COLO668 (cell line): ENCODE data around the gene MOK.
"Not testable (repeated sequence)": the region's sequence is repeated elsewhere in the genome, so short reads cannot be mapped to it uniquely, and the experiment has no call there.

Experiments
- DNase-seq: peaks from one replicate; lab custom pipeline; 2025; ENCODE audit not compliant: unreplicated experiment; lab: John Stamatoyannopoulos, UW

MOK gene, protein sequence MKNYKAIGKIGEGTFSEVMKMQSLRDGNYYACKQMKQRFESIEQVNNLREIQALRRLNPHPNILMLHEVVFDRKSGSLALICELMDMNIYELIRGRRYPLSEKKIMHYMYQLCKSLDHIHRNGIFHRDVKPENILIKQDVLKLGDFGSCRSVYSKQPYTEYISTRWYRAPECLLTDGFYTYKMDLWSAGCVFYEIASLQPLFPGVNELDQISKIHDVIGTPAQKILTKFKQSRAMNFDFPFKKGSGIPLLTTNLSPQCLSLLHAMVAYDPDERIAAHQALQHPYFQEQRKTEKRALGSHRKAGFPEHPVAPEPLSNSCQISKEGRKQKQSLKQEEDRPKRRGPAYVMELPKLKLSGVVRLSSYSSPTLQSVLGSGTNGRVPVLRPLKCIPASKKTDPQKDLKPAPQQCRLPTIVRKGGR

GRCh38 chr14:102304611-102305506 is at the start of gene MOK:
TSS of gene MOK (minus strand) at chr14:102305164. CDS start at chr14:102304968, 196 bp downstream.
- peak; percentile 98 for DNase-seq

GRCh38 chr14:102353126-102353619 is 48.2 kb upstream of the MOK start:
- no peak for DNase-seq

- DNase-seq, result no peak
Measured at GRCh38 chr14:102352213-102352612, 47.2 kb upstream of the MOK start.

- not testable (repeated sequence) for DNase-seq
Measured at GRCh38 chr14:102351593-102351992, 46.6 kb upstream of the MOK start.

- DNase-seq, result no peak
Measured at GRCh38 chr14:102351023-102351422, 46.1 kb upstream of the MOK start.

DNA sequence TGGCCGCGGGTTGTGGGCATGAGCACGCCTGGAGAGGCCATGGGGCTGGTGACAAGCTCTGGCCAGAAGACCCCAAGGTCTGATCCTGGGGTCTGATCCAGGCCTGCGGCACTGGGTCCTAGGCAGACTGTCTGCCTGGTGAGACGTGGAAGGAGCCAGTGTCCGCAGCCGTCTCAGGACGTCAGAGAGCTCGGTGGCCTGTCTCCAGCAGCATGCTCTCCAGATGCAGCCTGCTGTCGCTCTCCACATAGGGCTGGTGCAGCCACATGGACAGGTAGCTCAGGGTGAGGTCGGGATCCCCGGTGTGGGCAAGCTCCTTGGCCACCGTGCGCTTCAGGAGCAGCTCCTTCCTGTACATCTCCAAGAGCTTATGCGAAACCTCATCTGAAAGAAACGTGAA is 43.4 kb upstream of the MOK start:
- no peak for DNase-seq

- no peak for DNase-seq
Measured at GRCh38 chr14:102346645-102347044, 41.7 kb upstream of the MOK start.

DNA sequence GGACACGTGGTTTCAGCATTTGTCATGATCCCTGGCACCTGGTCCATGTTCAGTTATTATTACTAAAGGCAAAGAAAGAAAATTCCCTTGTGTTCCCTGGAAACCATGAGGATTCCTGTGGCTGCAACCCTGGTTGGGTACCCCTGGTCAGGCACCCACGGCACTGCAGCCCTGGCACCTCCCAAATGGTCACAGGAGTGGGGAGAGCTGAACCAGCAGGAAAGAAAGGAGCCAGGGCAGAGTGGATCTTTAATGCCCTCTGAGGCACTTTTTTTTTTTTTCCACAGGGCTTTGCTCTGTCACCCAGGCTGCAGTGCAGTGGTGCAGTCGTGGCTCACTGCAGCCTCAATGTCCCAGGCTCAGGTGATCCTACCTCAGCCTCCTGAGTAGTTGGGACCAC is 40.3 kb upstream of the MOK start:
- DNase-seq, result no peak

- no peak for DNase-seq
Measured at GRCh38 chr14:102344485-102344884, 39.5 kb upstream of the MOK start.

DNA sequence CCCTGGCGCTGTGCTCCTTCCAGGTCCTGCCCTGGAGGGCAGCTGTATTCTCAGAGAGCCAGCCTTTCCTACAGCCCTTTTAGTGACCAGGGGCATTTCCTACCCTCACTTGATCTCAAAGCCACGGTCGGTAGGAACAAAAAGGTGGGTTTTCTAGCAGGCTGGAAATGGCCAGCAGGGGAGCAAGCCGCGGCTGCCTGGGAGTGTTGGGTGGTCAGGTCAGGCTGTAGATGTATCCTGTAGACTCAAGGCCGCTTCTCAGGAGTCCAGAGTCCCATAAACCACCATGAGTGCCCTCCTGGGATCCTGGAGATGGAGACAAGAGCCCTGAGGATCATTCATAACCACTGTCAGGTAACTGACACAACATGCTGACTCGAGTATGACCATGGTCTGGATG is 39.1 kb upstream of the MOK start:
- DNase-seq, result no peak

GRCh38 chr14:102342238-102342637 is 37.3 kb upstream of the MOK start:
- DNase-seq, result no peak

GRCh38 chr14:102341566-102341965 is 36.6 kb upstream of the MOK start:
- no peak for DNase-seq

GRCh38 chr14:102338724-102339123 is 33.8 kb upstream of the MOK start:
- no peak for DNase-seq

DNA sequence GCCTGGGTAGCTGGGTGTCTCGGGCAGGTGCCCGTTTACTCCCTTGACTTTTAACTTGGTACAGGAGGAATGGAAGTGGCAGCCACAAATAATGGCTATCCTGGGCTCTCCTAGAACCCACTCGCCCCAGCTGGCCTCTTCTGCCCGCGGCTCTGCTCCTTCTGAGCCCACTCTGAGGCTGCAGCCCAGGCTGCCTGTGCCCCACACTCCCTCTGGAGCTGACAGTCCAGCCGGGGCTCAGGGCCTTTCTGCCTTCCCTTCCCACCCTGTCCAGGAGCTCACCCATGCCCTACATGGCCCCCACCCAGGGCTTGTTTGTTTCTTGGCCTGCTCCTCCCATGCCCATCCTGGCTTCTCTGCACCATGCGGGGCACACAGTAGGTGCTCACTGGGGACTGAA is 30.2 kb upstream of the MOK start:
- no peak for DNase-seq

GRCh38 chr14:102333795-102334705 is 29.1 kb upstream of the MOK start:
- DNase-seq, result no peak

DNA sequence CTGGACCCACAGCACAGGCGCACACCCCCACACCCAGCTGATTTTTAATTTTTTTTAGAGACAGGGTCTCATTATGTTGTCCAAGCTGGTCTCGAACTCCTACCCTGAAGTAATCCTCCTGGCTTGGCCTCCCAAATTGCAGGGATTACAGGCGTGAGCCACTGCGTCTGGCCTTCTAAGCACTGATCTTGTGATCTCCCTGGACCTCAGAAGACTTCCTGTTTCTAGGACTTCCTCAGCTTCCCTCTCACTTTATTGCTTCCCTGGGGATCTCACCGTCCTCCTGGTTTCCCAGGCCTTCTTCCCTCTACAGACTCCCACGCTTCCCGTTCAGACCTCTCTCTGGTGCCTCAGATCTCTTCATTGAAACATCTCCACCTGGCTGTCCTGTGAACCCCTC is 28.4 kb upstream of the MOK start:
- DNase-seq, result no peak

GRCh38 chr14:102330806-102331205 is 25.8 kb upstream of the MOK start:
- DNase-seq, result no peak

DNA sequence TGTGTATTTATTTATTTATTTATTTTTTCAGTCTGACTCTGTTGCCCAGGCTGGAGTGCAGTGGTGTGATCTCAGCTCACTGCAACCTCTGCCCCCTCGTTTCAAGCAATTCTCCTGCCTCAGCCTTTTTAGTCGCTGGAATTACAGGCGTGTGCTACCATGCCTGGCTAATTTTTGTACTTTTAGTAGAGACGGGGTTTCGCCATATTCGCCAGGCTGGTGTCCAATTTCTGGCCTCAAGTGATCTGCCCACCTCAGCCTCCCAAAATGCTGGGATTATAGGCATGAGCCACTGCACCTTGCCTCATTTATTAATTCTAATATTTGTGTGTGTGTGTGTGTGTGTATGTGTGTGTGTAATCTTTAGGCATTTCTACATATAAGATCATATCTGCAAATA is 24.4 kb upstream of the MOK start:
- DNase-seq, result not testable (repeated sequence)

DNA sequence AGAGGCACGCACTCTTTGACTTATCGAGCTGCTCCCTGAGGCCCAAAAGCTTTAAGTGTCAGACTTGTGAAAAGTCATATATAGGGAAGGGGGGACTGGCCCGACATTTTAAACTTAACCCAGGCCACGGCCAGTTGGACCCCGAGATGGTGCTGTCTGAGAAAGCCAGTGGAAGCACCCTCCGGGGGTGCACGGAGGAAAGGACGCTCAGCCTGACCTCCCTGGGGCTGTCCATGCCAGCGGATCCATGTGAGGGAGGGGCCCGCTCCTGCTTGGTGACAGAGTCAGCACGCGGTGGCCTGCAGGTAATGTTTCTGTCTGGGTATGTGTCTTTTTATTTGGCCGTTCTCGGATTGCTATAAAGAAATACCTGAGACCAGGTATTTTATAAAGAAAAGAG is 21.6 kb upstream of the MOK start:
- no peak for DNase-seq

DNA sequence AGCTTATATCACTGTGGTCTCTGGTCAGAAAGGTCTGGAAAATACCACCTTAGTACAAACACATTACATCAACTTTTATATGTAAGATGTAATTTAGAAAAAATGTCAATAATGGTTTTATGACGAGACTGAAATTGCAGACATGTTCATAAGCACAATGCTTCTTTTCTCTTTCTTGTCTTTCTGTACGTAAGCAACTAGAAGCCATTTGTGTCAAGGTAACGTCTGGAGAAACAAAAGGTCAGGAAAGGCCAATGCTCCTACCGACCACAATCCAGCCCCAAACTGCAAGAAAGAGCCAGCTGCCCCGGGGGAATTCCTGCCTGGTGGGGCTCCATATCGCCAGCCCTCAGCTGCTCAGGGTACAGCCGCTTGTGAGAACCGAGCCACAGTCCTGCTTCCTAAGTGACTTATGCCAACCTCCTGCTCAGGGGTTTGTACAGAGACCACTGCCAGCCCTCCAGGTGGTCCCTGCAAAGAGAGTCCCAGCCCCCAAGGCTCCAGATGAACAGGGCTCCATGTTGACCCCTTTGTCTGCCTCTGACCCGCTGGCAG is 20.9 kb upstream of the MOK start:
- DNase-seq, result no peak

- DNase-seq, result peak; percentile 27
Measured at GRCh38 chr14:102323102-102323501, 18.1 kb upstream of the MOK start.
